Neural progenitor cell (in vitro differentiated cells): ENCODE results near the gene GYPC.

Source experiments
- EZH2 ChIP-seq: fragments of 200-600 bp; sonication (generic); IDR thresholded peaks from 2 replicates; pipeline ENCODE4 v1.6.1; 2017; ENCODE audit warnings: antibody characterized with exemption, mild to moderate bottlenecking, moderate library complexity
- EZH2phosphoT487 ChIP-seq: fragments of 200-600 bp; sonication (generic); IDR thresholded peaks from 2 replicates; pipeline ENCODE4 v1.6.1; 2017; ENCODE audit warnings: antibody characterized with exemption
- TF ChIP-seq, protein P1 (sequence below): fragments of 200-600 bp; sonication (generic); IDR thresholded peaks from 2 replicates; pipeline ENCODE4 v1.5.1; 2017; ENCODE audit warnings: antibody characterized with exemption, mild to moderate bottlenecking

DNA sequence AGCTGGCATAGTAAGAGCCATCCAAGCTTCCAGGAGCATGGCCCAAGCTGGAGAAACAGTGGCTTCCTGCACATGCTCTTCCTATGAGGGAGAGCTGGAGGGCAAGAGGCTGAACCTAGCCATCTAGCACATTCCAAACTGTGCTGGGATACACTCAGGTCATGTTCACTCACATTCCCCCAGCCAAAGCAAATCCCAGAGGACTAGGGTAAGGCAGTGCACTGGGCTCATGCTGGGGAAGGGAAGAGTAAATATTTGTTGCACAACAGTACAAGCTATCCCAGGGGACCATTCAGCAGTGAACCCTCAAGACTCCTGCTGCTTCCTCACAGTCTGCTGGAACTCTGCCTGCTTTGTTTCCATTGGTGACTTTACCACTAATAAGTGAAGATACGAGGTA lies 20.7 kb upstream of the GYPC start:
- TF ChIP-seq, protein P1, sequence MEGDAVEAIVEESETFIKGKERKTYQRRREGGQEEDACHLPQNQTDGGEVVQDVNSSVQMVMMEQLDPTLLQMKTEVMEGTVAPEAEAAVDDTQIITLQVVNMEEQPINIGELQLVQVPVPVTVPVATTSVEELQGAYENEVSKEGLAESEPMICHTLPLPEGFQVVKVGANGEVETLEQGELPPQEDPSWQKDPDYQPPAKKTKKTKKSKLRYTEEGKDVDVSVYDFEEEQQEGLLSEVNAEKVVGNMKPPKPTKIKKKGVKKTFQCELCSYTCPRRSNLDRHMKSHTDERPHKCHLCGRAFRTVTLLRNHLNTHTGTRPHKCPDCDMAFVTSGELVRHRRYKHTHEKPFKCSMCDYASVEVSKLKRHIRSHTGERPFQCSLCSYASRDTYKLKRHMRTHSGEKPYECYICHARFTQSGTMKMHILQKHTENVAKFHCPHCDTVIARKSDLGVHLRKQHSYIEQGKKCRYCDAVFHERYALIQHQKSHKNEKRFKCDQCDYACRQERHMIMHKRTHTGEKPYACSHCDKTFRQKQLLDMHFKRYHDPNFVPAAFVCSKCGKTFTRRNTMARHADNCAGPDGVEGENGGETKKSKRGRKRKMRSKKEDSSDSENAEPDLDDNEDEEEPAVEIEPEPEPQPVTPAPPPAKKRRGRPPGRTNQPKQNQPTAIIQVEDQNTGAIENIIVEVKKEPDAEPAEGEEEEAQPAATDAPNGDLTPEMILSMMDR, result no peak
- no peak for TF ChIP-seq EZH2phosphoT487
- TF ChIP-seq EZH2, result no peak
